B cell (primary cell): ENCODE results near the gene TMEM44.

ENCODE experiments used
- EZH2 ChIP-seq: IDR thresholded peaks from 2 replicates; pipeline ENCODE4 v1.6.1; 2012; ENCODE audit warnings: borderline replicate concordance, low read depth, mild to moderate bottlenecking, moderate library complexity, low read length; ENCODE audit not compliant: insufficient read depth, poor library complexity, severe bottlenecking
- TF ChIP-seq, protein P1 (sequence below): fragments of 200-600 bp; IDR thresholded peaks from one replicate; pipeline ENCODE4 v1.8.0; 2022; ENCODE audit warnings: antibody characterized with exemption, mild to moderate bottlenecking

DNA sequence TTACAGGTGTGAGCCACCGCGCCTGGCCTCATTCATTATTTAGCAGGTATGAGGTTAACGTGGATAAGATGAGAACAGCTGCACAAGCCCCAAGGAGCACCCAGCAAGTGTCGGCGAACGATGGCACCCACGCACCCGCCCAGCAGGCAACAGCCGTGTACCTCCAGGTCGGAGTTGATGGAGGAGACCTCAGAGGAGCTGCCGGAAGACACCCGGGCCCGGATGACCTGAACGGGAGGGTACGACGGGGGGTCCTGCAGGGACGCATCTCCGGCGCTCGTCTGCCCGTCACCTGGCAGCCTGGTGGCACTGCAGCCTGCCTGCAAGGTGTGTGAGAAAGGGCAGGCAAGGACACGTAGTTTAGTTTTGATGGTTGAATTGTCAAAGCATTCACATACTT lies 29.1 kb downstream of the TMEM44 start:
- no peak for TF ChIP-seq EZH2
- TF ChIP-seq, protein P1, sequence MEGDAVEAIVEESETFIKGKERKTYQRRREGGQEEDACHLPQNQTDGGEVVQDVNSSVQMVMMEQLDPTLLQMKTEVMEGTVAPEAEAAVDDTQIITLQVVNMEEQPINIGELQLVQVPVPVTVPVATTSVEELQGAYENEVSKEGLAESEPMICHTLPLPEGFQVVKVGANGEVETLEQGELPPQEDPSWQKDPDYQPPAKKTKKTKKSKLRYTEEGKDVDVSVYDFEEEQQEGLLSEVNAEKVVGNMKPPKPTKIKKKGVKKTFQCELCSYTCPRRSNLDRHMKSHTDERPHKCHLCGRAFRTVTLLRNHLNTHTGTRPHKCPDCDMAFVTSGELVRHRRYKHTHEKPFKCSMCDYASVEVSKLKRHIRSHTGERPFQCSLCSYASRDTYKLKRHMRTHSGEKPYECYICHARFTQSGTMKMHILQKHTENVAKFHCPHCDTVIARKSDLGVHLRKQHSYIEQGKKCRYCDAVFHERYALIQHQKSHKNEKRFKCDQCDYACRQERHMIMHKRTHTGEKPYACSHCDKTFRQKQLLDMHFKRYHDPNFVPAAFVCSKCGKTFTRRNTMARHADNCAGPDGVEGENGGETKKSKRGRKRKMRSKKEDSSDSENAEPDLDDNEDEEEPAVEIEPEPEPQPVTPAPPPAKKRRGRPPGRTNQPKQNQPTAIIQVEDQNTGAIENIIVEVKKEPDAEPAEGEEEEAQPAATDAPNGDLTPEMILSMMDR, result no peak
